Fibroblast of lung (primary cell): ENCODE measurements around the gene PIAS1.

Experiments
- CTCF ChIP-seq, 2 donors: IDR thresholded peaks in 1 of 2; conservative IDR thresholded peaks in 1 of 2; 1 replicate in 1 of 2; 2 replicates in 1 of 2; pipeline ENCODE4 v1.5.1; 2011 to 2012; ENCODE audit warnings: low read length in 2 of 2, control low read depth in 1 of 2, inconsistent platforms in 1 of 2, low read depth in 1 of 2, mild to moderate bottlenecking in 1 of 2
- EZH2 ChIP-seq: IDR thresholded peaks from 2 replicates; pipeline ENCODE4 v1.5.1; 2012; ENCODE audit warnings: low read length, control low read depth, mild to moderate bottlenecking; ENCODE audit errors: missing control alignments

GRCh38 chr15:68231102-68231818 is 177.1 kb downstream of the PIAS1 start:
- no peak for TF ChIP-seq CTCF (conservative IDR thresholded peaks at IDR 0.05 in 1 of 2, IDR thresholded peaks at IDR 0.05 in 1 of 2; ENCODE audit: low read depth in 1 of 2, low read length in 2 of 2)
- no peak for TF ChIP-seq EZH2
